HG02981 (cell line): ENCODE results near the gene TECPR2.

Source experiments
- ATAC-seq: cut with Tn5 transposase; IDR thresholded peaks from one replicate; pipeline ENCODE4 v1.9.1; 2021; ENCODE audit warnings: mild to moderate bottlenecking, moderate library complexity; ENCODE audit not compliant: unreplicated experiment

Gene TECPR2

DNA sequence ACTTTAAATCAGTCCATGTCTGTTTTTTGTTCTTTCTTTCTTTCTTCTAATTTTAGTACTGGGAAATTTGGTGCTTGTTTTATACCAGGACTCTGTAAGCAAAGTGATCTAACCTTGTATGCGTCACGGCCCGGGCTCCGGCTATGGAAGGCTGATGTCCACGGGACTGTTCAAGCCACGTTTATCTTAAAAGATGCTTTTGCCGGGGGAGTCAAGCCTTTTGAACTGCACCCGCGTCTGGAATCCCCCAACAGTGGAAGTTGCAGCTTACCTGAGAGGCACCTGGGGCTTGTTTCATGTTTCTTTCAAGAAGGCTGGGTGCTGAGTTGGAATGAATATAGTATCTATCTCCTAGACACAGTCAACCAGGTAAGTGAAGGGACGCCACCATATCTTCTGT lies 62.2 kb downstream of the TECPR2 start:
- ATAC-seq: no peak

DNA sequence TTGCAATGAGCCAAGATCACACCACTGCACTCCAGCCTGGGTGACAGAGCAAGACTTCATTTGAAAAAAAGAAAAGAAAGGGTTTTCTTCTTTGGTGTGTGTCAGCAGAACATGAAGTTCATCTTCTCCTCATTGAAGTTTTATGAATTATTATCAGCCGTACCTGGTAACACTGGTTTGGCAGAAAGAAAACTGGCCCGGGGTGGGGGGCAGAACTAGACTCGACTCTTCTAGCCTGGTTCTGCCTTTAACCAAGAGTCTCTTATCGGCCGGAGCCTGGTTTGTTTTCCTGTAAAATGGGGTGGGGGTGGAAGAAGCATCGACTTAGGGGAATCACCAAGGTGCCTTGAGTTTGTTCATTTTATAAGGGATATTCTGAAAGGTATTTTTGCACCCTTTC lies 64.1 kb downstream of the TECPR2 start:
- no peak for ATAC-seq

DNA sequence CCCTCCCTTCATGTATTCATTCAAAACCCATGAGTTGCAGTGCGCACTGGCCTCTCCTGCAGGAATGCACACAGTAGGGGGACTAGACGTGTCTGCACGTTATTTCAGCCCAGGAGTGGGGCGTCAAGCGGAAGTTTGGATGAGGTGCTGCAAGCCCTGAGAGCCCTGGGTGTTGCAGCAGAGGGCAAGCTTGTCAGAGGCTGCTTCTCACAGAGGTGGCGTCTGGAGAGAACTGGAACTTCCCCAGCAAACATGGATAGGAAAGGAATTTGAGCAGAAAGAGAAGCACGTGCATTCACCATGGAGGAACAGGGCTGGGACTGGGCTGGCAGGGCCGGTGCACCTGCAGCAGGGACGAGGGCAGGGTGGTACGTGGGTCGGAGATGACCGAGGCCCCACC lies 64.9 kb downstream of the TECPR2 start:
- no peak for ATAC-seq

DNA sequence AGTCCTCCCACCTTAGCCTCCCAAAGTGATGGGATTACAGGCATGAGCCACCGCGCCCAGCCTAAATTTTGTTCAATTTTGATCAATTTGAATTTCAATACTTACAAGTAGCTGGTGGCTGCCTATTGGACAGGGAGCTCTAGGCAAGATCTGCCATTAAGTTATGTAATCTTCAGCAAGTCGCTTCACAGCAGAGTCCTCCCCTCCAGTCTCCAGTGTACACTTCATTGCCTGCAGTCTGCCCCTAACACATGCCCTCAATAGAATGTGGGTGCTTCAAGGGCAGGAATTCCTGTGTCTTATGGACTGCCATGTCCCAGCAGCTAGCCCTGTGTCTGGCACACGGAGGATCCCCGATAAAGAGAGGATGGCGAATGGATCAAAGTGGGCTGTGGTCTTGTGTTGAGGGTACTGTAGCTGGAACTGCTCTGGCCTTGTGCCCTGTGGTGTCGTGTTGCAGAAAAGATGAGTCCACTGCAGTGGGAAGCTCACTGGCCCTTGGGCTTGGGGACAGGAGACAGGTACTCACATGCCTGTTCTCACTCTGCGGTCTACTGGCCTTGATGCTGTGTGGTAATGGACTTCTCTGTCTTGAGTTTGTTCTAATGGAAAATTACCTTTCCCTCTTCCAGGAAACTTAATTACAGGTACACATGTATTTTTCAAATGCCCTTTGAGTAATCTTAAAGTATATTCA lies 67.6 kb downstream of the TECPR2 start:
- no peak for ATAC-seq

DNA sequence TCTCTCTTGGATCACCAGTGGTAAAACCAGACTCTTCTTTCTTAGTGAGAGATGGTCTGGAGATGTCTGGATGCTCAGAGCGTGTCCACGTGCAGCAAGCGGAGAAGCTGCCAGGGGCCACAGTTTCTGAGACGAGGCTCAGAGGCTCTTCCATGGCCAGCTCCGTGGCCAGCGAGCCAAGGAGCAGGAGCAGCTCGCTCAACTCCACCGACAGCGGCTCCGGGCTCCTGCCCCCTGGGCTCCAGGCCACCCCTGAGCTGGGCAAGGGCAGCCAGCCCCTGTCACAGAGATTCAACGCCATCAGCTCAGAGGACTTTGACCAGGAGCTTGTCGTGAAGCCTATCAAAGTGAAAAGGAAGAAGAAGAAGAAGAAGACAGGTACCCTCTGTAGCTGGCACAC lies 69.0 kb downstream of the TECPR2 start:
- no peak for ATAC-seq

DNA sequence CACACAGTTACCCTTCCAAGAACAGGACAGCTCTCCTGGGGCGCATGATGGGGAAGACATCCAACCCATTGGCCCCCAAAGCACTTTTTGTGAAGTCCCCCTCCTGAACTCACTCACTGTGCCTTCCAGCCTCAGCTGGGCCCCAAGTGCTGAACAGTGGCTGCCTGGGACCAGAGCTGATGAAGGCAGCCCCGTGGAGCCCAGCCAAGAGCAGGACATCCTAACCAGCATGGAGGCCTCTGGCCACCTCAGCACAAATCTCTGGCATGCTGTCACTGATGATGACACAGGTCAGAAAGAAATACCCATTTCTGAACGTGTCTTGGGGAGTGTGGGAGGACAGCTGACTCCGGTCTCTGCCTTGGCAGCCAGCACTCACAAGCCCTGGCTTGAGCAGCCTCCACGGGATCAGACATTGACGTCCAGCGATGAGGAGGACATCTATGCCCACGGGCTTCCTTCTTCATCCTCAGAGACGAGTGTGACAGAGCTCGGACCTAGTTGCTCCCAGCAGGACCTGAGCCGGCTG lies 72.0 kb downstream of the TECPR2 start:
- ATAC-seq: no peak

DNA sequence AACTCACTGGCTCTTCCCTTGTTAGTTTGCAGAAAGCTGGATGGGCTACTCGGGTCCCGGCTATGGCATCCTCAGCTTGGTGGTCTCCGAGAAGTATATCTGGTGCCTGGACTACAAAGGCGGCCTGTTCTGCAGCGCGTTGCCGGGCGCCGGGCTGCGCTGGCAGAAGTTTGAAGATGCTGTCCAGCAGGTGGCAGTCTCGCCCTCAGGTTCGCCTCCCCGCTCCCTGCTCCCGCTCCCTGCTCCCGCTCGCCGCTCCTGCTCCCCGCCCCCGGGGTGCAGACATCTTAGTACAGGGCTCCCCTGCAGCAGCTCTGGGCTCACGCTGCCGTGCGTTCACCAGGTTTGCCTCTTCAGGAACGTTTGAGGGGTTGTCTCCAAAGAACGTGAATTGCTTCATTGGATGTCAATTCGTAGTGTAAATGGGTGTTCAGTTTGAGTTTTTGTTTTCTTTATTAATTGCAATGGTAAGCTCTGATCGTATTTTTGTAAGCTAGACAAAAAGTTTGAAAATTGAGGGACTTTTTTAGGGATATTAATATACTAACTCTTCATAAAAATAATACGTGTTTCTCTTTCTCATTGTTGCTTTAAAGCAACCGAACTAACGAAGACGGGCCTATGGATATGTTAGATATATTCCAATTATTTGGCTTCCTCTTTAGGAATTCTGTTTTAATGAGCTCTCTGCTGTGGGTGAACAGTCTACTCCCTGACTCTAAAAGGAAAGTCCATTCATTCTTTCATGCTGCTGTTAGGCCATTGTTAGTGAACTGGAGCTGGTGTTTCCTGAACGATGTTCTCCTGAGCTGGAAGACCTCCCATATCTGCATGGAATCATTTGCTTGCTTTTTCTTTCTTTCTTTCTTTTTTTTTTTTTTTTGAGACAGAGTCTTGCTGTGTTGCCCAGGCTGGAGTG lies 75.5 kb downstream of the TECPR2 start:
- ATAC-seq: no peak

DNA sequence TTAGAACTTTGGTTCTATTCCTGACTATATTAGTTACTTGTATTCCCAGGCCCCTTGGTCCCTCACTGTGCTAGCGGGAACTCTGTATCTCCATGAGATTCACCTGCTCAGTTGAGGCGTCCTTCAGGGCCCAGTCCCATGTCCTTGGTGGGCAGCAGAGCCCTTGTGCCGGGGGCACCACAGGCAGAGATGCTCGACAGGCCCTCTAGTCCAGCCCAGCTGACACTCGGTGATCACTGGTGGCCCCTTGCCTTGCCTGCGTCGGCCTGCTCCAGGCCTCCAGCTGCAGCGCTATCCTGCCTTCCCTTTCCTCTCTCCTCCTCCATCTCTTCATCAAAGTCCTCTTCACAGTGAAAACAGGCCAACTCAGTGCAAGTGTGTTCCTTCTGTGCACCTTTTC lies 76.8 kb downstream of the TECPR2 start:
- ATAC-seq: no peak

DNA sequence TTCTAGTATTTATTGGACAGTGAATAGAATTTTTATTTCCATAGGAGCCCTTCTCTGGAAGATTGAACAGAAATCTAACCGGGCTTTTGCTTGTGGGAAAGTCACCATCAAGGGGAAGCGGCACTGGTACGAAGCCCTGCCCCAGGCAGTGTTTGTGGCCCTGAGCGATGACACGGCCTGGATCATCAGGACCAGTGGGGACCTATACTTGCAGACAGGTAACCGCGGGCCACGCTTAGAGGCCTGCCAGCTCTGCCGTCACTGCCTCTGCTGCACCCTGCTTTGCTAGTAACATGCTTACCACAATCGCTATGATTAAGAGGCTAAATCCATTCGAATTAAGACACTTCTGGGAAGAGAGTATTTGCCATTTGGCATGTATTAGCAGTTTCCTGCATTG lies 77.7 kb downstream of the TECPR2 start:
- no peak for ATAC-seq

DNA sequence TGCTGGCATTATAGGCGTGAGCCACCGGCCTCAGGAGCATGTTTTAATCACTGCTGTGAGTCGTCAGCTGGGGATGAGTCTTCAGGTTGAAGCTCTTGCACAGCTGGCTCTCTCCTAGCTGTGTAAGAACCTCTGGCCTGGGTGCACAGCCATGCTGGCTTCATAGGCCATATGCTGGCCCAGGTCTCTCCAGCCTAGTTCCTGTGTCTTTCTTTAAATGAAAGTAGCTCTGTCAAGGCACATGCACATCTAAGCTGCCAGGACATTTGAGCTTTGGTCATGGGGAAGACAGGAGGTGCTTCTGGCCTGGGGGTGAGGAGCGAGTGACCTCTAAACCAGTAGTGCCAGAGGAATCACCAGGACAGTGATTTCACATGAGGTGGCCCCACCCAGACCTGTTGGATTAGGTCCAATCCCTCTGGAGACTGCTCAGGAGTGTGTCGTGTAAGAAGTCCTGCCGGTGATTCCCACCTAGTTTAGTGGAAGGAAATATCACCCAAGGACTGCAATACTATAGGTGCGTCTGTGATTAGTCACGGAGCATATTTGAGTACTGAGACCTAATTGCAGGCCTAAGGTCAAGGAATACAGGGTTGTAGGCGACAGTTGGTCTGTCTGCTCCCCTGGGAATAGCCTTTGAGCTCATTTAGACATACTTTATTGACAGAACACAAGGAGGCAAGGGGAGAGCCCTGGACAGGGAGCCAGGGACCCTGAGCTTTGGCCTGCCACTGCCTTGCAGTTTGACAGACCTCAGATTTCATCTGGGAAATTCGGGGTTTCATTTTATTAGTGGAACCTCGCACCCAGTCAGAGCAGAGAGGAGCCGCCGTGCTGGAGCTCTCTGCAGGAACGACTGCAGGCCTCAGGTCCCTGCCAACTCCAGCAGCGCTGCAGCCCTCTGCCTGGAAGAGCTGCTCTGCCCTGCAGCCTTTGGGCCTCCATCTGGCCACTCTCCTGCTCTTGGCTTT lies 79.8 kb downstream of the TECPR2 start:
- no peak for ATAC-seq

DNA sequence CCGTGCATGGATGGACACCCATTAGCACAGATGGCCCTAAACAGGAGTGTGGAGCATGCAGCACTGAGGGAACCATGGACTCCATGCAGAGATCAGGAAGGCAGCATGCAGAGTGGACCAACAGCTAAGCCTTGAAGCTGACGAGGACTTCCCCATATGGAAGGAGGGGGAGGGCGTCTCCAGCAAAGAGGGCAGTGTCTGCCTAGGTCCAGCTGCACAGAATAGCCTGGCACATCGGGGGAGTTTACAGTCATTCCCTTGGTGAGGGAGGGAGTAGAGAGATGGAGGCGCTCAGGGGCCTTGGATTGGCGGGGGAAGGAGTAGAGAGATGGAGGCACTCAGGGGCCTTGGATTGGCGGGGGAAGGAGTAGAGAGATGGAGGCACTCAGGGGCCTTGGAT lies 82.3 kb downstream of the TECPR2 start:
- ATAC-seq: no peak

DNA sequence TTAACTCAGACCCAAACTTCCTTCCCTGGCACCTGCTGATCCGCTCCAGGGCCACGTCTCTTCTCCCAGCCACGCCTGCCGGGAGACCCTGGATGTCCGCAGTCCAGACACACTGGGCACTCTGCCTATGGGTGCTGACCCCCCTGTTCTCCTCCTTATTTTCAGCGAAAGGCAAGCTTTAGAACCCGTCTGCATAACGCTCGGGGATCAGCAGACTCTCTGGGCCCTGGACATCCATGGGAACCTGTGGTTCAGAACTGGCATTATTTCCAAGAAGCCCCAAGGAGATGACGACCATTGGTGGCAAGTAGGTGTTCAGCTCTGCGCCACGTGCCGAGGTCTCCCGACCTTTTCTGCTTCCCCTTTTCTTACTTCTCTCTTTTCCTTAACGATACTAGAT lies 82.9 kb downstream of the TECPR2 start:
- no peak for ATAC-seq

DNA sequence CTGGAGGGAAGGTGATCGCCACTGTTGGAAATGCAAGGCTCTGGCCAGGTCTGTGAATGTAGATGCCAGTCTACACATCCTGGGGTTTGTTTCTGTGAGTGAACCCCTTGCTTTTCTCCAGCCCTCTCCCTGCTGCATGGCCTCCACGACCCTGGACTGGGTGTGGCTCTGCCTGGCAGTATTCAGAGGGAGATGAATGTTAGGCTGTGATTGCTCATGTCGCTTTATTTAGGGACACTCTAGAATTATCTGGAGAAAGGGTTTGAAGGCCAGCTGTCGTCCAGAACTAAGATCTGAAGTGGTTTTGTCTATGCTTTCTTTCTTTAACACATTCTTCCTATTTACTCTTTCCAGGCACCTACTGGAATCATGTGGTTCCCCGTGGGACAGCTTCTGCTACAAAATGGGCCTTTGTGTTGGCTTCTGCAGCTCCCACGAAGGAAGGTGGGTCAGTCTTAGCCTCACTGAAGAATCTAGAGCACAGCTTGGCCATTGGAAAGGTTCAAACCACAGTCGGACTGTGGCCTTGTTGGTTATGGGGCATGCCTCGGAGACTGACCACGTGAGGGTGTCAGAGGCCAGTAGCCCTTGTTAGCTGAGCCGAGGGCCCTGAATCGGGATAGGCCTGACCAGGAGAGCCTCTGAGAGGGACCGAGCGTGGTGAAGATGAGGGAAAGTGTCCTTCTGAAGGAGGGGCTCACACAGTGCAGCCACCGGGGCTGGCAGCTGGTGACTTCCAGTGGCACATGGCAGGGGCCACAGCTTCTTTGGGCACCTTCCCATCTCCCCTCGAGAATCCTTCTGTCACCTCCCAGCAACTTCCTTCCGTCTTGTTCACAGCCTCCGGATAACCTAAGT lies 87.7 kb downstream of the TECPR2 start:
- ATAC-seq: no peak

DNA sequence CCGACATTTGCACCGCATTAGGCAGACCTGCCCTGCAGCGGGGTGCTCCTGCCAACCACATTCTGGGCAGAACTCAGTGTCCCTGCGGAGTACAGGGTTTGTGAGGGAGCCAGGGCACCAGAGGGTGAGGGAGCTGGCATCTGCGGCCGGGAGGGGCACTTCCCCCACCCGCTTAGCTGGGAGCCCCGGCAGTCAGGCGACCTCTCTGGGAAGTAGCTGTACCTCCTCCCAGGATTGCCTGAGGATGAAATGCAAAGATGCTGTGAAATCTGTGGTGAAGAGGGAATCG lies 88.3 kb downstream of the TECPR2 start:
- ATAC-seq: no peak

DNA sequence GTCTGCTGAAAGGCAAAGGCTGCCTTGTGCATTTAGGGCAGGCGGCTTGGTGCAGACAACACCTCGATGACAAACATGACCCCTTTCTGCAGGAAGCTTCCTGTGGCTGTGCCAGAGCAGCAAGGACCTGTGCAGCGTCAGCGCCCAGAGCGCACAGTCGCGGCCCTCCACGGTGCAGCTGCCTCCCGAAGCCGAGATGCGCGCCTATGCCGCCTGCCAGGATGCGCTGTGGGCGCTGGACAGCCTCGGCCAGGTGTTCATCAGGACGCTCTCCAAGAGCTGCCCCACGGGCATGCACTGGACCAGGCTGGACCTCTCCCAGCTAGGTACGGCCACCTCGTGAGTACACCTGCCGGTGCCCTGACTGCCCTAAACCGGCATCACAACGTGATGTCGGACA lies 89.6 kb downstream of the TECPR2 start:
- no peak for ATAC-seq

DNA sequence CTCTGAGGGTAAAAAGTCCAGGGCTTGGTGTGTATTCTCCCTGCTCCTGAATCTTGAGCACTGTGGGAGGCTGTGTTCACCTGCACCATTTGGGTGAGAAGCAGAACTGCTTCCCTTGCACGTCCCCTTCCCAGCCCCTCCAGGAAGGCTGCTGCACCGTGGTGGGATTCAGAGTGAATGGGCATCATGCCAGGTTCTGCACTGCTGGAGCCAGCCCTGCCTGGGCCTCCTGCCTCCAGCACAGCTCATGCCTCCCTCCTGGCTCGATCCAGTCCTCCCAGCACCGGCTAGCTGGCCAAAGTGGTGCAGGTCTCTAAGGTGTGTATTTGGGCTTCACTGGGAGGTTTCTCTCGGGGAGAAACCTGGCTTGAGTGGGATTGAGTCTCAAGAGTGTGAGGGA lies 92.0 kb downstream of the TECPR2 start:
- no peak for ATAC-seq

DNA sequence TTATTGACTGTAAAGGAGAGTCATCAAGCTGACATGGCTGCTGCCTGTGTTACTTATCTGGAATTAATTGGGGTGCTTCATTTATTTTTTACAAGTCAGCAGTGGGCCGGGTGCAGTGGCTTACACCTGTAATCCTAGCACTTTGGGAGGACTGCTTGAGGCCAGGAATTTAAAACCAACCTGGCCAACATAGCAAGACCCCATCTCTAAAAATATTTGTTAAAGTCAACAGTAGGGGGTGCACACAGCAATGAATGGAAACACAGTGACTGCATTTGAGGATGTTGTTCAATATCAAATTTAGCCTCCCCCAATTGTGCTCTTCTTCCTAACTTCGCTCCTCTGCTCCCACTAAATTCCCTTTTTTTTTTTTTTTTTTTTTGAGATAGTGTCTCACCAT lies 94.8 kb downstream of the TECPR2 start:
- no peak for ATAC-seq

DNA sequence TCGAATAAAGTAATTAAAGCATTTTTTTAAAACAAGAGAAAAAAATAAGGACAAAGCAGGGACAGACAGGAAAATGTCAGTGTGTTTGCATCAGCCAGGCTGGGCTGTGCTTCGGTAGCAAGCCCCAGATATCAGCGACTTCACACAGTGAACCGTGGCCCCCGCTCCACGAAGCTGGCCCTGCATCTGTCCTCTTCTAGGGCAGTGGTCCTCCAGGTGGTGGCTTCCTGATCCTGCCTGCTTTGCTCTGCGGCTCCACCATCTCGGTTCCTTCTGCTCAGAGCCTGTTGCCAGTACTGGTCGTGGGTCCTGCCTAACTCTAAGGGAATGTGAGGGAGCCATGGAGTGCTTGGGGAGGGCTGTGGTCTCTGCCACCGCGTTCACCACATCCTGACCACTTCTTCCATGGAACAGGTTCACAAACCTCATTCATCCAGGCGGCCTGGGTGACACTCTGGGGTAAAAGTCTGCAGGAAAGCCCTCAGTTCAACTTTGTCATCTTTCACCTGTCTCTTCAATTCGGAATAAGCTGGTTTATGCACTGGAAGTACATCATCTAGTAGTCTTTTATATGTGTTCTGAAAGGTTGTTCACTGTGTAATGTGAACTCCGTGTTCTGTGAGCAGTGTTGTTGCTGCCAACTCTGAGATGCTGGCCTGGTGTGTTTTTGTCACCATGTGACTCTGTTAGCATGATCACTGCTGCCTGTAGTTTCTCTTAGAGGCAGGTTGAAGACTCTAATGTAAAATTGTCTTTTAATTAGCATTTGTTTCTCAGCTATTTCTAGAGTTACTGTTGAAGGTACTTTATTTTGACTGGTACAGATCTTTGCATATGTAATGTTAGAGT lies 99.0 kb downstream of the TECPR2 start:
- ATAC-seq: no peak

DNA sequence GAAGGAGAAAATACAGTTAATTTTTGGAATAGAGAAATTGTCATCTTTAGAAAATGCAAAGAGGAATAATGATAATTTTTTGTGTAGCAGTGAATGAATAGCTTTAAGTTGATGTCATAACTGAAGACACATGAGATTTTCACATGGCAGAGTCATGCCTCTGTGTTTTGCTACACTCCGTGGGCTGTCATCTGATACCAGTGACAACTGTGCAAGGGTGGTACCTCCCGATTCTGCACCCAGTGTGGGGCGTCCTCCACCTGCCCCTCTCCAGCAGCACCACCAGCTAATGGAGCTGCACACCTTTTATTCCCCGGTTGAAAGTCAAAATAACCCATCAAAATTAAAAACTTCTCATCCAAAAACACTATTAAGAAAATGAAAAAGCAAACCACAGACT lies 99.7 kb downstream of the TECPR2 start:
- ATAC-seq: no peak
